ENCODE measurements around the gene SATB2.

DNA sequence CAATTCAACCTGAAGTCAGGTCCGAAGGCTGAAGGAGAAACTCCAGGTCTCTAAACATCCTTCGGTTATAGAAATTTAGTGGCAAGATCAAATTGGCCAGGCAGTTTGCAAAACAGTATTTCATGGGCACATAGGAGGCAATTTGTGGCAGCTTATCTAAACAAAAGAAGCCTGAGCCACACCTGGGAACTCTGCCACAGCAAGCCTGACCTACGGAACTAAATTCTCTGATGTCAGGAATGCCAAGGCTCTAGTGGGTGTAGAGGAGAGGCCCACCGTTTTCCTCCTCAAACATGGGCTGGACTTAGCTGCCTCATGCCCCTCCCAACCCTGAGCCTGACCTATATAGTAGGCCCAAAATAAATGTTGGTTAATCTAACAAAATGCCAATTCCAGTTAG lies 16.0 kb downstream of the SATB2 start:
- TF ChIP-seq CTCF (conservative IDR thresholded peaks at IDR 0.05 in 1 of 2, IDR thresholded peaks at IDR 0.05 in 1 of 2; ENCODE audit: extremely low read depth in 1 of 2, insufficient read depth in 1 of 2, low read depth in 1 of 2, low read length in 2 of 2) (no peak), EZH2 (IDR thresholded peaks at IDR 0.05; ENCODE audit: borderline replicate concordance, low read length) (no peak)
